ENCODE measurements around the gene CPPED1. TPM values are rescaled to one million over a fixed set of nuclear protein-coding genes. Genes with fewer than 3 reads are reported as not detected.
A peak's percentile ranks its signal among the peaks of the same experiment; 100 is the strongest.

CPPED1 gene
- total RNA-seq, 1 experiment from 2014 or later: 7.9 TPM

DNA sequence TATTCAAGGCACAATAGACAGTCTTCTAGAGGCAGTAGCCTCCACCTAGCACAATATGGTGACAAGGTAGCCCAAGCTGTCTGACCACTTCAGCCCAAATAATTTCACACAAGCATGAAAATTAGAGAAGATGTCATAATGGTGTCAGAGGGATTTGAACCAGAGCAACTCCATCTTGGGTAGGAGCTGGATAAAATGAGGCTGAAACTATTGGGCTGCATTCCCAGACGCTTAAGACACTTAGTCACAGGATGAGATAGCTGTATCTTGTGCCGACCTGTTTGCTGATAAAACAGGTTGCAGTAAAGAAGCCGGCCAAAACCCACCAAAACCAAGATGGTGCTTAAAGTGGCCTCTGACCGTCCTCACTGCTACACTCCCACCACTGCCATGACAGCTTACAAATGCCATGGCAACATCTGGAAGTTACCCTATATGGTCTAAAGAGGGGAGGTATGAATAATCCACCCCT lies 192.6 kb downstream of the CPPED1 start:
- no peak overlapping the region for H3K27ac ChIP-seq (ENCODE audit: insufficient read length, low read depth, low read length)
- H3K4me1 Mint-ChIP-seq: peaks cover 25 to 34% of the 10 kb centered on the region in 2 experiments

More for the DNA sequence above, 192.6 kb downstream of the CPPED1 start:
- Histone ChIP-seq H3K23ac (ENCODE audit: insufficient read length, low read depth, low read length) (no peak overlapping the region), H4K20me1 (ENCODE audit: control insufficient read depth, insufficient read depth, insufficient read length) (no peaks in the 10 kb centered on the region), H3K79me1 (ENCODE audit: insufficient read depth, low read depth, low read length, poor library complexity, severe bottlenecking) (no peaks in the 10 kb centered on the region), H3K79me2 (ENCODE audit: insufficient read depth, low read length) (no peaks in the 10 kb centered on the region), H2AFZ (ENCODE audit: low read length) (no peak overlapping the region), H4K91ac (ENCODE audit: insufficient read length, low read depth, low read length) (no peak overlapping the region), H2BK5ac (ENCODE audit: insufficient read length, low read length) (no peak overlapping the region), H4K8ac (replicated peaks; ENCODE audit: insufficient read length, low read depth, low read length) (no peak overlapping the region), H2BK120ac (ENCODE audit: low read depth, low read length, poor library complexity, severe bottlenecking) (no peak overlapping the region), H3K23me2 (ENCODE audit: insufficient read length, low read depth, low read length, poor library complexity, severe bottlenecking) (no peaks in the 10 kb centered on the region), H3K9ac (ENCODE audit: extremely low read depth, insufficient read length, low read length) (no peak overlapping the region), H3K56ac (ENCODE audit: insufficient read length, low read depth, low read length) (no peak overlapping the region), H2AK5ac (ENCODE audit: insufficient read length, low read length) (no peak overlapping the region), H2BK15ac (ENCODE audit: low read depth, low read length) (no peak overlapping the region), H3K9me3 (ENCODE audit: control insufficient read depth, low read depth, low read length) (no peaks in the 10 kb centered on the region), H3K27me3 (ENCODE audit: insufficient read depth, low read length) (no peaks in the 10 kb centered on the region), H2BK20ac (ENCODE audit: low read depth, low read length, poor library complexity, severe bottlenecking) (no peak overlapping the region), H4K5ac (ENCODE audit: insufficient read length, low read depth, low read length) (no peak overlapping the region), H2BK12ac (ENCODE audit: insufficient read length, low read depth, low read length) (no peak overlapping the region), H3K18ac (ENCODE audit: insufficient read length, low read depth, low read length) (no peak overlapping the region), H3T11ph (ENCODE audit: low read length) (no peak overlapping the region), H3K4me1 (ENCODE audit: insufficient read depth, low read length) (peaks cover 13% of the 10 kb centered on the region; the same call in 1 of the 2 replicates), H3K14ac (ENCODE audit: insufficient read depth, low read length) (no peak overlapping the region), H3K4ac (ENCODE audit: low read depth, low read length) (no peak overlapping the region), H3K4me2 (ENCODE audit: insufficient read depth, insufficient read length, low read length) (no peak overlapping the region)
- no peaks in the 10 kb centered on the region; a peak in 1 of 7 replicates for H3K36me3 Mint-ChIP-seq (ENCODE audit: insufficient read depth in 1 of 3, low read depth in 3 of 3)
- no peak for DNase-seq
- H3K27ac Mint-ChIP-seq: 0 out of 7 replicates have a peak overlapping the region, but pooled peaks of 1 of the 3 experiments have one; percentile 28
- no CpG with 5 or more reads among the region's 4 CpGs for WGBS (ENCODE audit: extremely low coverage, insufficient read length, low lambda C conversion rate)
- H3K4me3 Mint-ChIP-seq: no peak overlapping the region
- H3K9me3 Mint-ChIP-seq: peaks cover 5 to 8% of the 10 kb centered on the region in 2 experiments; a peak in 4 of 5 replicates
- TF ChIP-seq, protein P1, sequence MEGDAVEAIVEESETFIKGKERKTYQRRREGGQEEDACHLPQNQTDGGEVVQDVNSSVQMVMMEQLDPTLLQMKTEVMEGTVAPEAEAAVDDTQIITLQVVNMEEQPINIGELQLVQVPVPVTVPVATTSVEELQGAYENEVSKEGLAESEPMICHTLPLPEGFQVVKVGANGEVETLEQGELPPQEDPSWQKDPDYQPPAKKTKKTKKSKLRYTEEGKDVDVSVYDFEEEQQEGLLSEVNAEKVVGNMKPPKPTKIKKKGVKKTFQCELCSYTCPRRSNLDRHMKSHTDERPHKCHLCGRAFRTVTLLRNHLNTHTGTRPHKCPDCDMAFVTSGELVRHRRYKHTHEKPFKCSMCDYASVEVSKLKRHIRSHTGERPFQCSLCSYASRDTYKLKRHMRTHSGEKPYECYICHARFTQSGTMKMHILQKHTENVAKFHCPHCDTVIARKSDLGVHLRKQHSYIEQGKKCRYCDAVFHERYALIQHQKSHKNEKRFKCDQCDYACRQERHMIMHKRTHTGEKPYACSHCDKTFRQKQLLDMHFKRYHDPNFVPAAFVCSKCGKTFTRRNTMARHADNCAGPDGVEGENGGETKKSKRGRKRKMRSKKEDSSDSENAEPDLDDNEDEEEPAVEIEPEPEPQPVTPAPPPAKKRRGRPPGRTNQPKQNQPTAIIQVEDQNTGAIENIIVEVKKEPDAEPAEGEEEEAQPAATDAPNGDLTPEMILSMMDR (conservative IDR thresholded peaks at IDR 0.05): no peak
- H3K27me3 Mint-ChIP-seq (ENCODE audit: low read depth): peaks cover 9% of the 10 kb centered on the region
